ENCODE data around the gene SHISAL1. TPM values are rescaled to one million over a fixed set of nuclear protein-coding genes. Genes with fewer than 3 reads are reported as not detected.

Gene SHISAL1
- total and polyA plus RNA-seq, 10 of the 15 experiments (the other 5 are each of a cell fraction or from before 2014, with no cell fraction given): not detected

DNA sequence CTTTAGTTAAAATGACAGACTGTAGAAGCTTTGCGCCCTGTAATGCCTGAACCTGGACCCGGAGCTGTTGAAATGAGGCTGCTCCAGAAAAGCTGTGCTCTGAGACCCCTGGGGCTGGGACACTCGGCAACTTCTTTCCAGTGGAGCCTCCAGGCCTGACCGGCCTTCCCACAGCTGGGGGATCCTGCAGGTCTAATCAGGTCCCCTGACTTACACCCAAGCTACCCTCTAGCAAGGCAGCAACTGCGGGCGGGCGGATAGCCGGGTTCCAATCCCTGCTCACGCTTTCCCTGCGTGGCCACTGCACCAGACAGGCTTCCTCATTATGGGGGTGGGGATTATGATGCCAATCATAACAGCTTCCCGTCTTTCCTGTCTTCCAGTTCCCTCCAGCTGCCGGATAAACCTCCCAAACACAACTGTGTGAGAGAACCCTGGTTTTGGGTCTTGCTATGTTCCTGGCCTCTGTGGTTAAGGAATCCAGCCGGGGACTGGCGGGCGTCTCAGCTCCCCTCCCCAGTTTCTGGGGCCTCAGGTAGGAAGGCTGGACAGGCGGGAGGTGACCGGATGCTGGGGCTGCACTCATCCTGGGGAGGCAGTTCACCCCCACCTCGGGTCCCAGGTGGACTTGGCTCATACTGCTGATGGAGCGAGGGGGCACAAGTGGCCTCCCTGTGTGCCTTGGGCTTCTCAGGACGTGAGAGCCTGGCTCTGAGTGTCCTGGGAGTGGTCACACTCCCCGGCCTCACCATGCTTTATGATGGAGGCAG is 93.5 kb downstream of the SHISAL1 start:
- TF ChIP-seq SIX5 (IDR thresholded peaks at IDR 0.05; ENCODE audit: low read depth, low read length, severe bottlenecking): no peak
- TF ChIP-seq ZSCAN29 (IDR thresholded peaks at IDR 0.05): no peak
- TF ChIP-seq SP1 (IDR thresholded peaks at IDR 0.05; ENCODE audit: low read depth, low read length): no peak
- no peak for TF ChIP-seq BCLAF1 (IDR thresholded peaks at IDR 0.05)
- TF ChIP-seq BCL11A (IDR thresholded peaks at IDR 0.05; ENCODE audit: low read depth, low read length): no peak
- TF ChIP-seq KLF5 (IDR thresholded peaks at IDR 0.05; ENCODE audit: partially characterized antibody): no peak
- TF ChIP-seq BACH1 (IDR thresholded peaks at IDR 0.05; ENCODE audit: borderline replicate concordance): no peak
- TF ChIP-seq ZNF687 (IDR thresholded peaks at IDR 0.05): no peak
- no peak for TF ChIP-seq ZZZ3 (IDR thresholded peaks at IDR 0.05; ENCODE audit: control insufficient read depth, insufficient read length, low read depth)
- TF ChIP-seq GABPA (IDR thresholded peaks at IDR 0.05; ENCODE audit: low read depth): no peak
- TF ChIP-seq RFX5 (IDR thresholded peaks at IDR 0.05; ENCODE audit: low read depth, low read length): no peak
- TF ChIP-seq CREM (IDR thresholded peaks at IDR 0.05; ENCODE audit: low read depth): no peak
- no peak for TF ChIP-seq WRNIP1 (IDR thresholded peaks at IDR 0.05; ENCODE audit: borderline replicate concordance, low read depth, low read length)
- no peak for TF ChIP-seq RELA (IDR thresholded peaks at IDR 0.05; ENCODE audit: borderline replicate concordance, partially characterized antibody)
- TF ChIP-seq PML (IDR thresholded peaks at IDR 0.05; ENCODE audit: low read length): no peak
- H3K27me3 ChIP-seq (replicated peaks in 1 of 2; ENCODE audit: control insufficient read depth in 2 of 2, insufficient read depth in 2 of 2, low read length in 1 of 2): no peaks in the 10 kb centered on the region; a peak in 1 of 4 replicates
- H3K9me3 ChIP-seq (replicated peaks; ENCODE audit: control insufficient read depth, insufficient read depth, low read length): no peaks in the 10 kb centered on the region
- ATAC-seq (no peak), FAIRE-seq (no peak), DNase-seq (ENCODE audit: low read depth, low spot score) (no peak)
- H3K9ac ChIP-seq (ENCODE audit: control insufficient read depth, insufficient read depth, low read length): no peak overlapping the region
- H3K27ac ChIP-seq (ENCODE audit: control insufficient read depth, insufficient read depth): no peak overlapping the region
- no peak overlapping the region for H2AFZ ChIP-seq (ENCODE audit: control insufficient read depth, low read depth, low read length)
- 45% methylated on average over 21 of the region's 21 CpGs for WGBS (ENCODE audit: insufficient coverage, insufficient replicate concordance, low lambda C conversion rate, missing lambda C conversion rate)
- no peaks in the 10 kb centered on the region for H3K4me1 ChIP-seq (ENCODE audit: control insufficient read depth, insufficient read depth, low read length)
- H3K36me3 ChIP-seq (ENCODE audit: control insufficient read depth in 2 of 2, insufficient read depth in 2 of 2, low read length in 1 of 2): no peaks in the 10 kb centered on the region
- CTCF ChIA-PET: interaction anchor here (0.9 kb wide), 1 partner anchor 134 kb away, joined by 4 read pairs; no protein-coding TSS in a partner anchor
- SMC1A ChIA-PET (ENCODE audit: uncharacterized antibody, unreplicated experiment): no interaction called here
- H3K4me3 ChIP-seq: no peak overlapping the region
- intact Hi-C loops (cut with micrococcal nuclease; ENCODE audit: unreplicated experiment): no loop called here
- BruUV-seq (replicated peaks): no TSS peak
- no peaks in the 10 kb centered on the region for H4K20me1 ChIP-seq (ENCODE audit: control insufficient read depth, insufficient read depth)
- H3K79me2 ChIP-seq (ENCODE audit: control insufficient read depth, insufficient read depth, low read length): no peaks in the 10 kb centered on the region
- POLR2A ChIA-PET: no interaction called here
- in situ Hi-C loops (cut with MboI): no loop called here
- no peak overlapping the region for H3K4me2 ChIP-seq (ENCODE audit: control insufficient read depth, insufficient read depth)
- RAD21 ChIA-PET (ENCODE audit: unreplicated experiment): interaction anchor here (0.6 kb wide), 1 partner anchor 1475 kb away, joined by 4 read pairs; no protein-coding TSS in a partner anchor

Data from GM12878 (cell line).